Sigmoid colon (tissue), 7 donors: ENCODE results near the gene B4GALT2. TPM values are rescaled to one million over a fixed set of nuclear protein-coding genes. Genes with fewer than 3 reads are reported as not detected.

Experiments
- DNase-seq: peaks from one replicate; pipeline ENCODE4 v3.0.0-alpha.2; 2019
- H3K27ac ChIP-seq, 4 donors: fragments of 200-600 bp; sonication (generic); one replicate each; pipeline ENCODE4 v1.5.1; 2016 to 2019; ENCODE audit warnings: mild to moderate bottlenecking in 1 of 4
- H3K27me3 ChIP-seq, 3 donors: fragments of 200-600 bp; sonication (generic); one replicate each; pipeline ENCODE4 v1.5.1; 2019; ENCODE audit warnings: mild to moderate bottlenecking in 1 of 3
- H3K36me3 ChIP-seq, 4 donors: fragments of 200-600 bp; sonication (generic); one replicate each; pipeline ENCODE4 v1.5.1; 2016 to 2019
- H3K4me1 ChIP-seq, 4 donors: fragments of 200-600 bp; sonication (generic); one replicate each; pipeline ENCODE4 v1.5.1; 2017 to 2019
- H3K4me3 ChIP-seq, 4 donors: fragments of 200-600 bp; sonication (generic); one replicate each; pipeline ENCODE4 v1.5.1; 2017 to 2019; ENCODE audit warnings: mild to moderate bottlenecking in 2 of 4, moderate library complexity in 1 of 4
- H3K9me3 ChIP-seq, 4 donors: fragments of 200-600 bp in 3 of 4; sonication (generic) in 3 of 4; one replicate each; pipeline versions ENCODE4 v1.5.1 to v1.6.1; 2013 to 2019
- CTCF ChIP-seq, 4 experiments: fragments of 450-650 bp in 3 of 4; fragments of 200-600 bp in 1 of 4; IDR thresholded peaks; one replicate each; pipeline ENCODE4 v1.5.1; 2016 to 2019; ENCODE audit warnings: antibody characterized with exemption in 4 of 4, mild to moderate bottlenecking in 3 of 4, moderate library complexity in 2 of 4
- EP300 ChIP-seq, 4 donors: sonication (generic); formaldehyde crosslinking; IDR thresholded peaks; one replicate each; pipeline ENCODE4 v1.6.1; 2017; ENCODE audit warnings: antibody characterized with exemption in 4 of 4
- POLR2A ChIP-seq, 2 donors: fragments of 450-650 bp; IDR thresholded peaks; one replicate each; pipeline ENCODE4 v1.6.1; 2016; ENCODE audit warnings: antibody characterized with exemption in 2 of 2, mild to moderate bottlenecking in 2 of 2, moderate library complexity in 2 of 2
- POLR2AphosphoS5 ChIP-seq, 4 donors: sonication (generic); formaldehyde crosslinking; IDR thresholded peaks; one replicate each; pipeline ENCODE4 v1.6.1; 2017; ENCODE audit warnings: antibody characterized with exemption in 4 of 4
- WGBS, 2 donors: extraction: QIAGEN DNeasy Blood & Tissue Kit; methylation state at CpG; one replicate each; pipeline ENCODE4 v1.1.7; 2013; 5-methylcytosine and 5-hydroxymethylcytosine counted together
- intact Hi-C: fragments of 100-400 bp; cut with DNase I; formaldehyde crosslinking; loops from one replicate; pipeline ENCODE4 v1.15.1; 2023
- polyA plus RNA-seq, 3 donors: library from polyadenylated mRNA; stranded (reverse); fragments of 200-250 nt; gene quantifications; one replicate each; pipeline ENCODE4 v1.2.3, GENCODE V29; 2013
- total RNA-seq, 4 donors: library from RNA; depleted of rRNA; stranded (reverse); fragments of >200 nt; gene quantifications; one replicate each; pipeline ENCODE4 v1.1.0, GENCODE V29; 2016
- donor health status: healthy with polysubstance abuse.
- donor health status: Bipolar disorder and iron deficiency.
- donor health status: healthy.

B4GALT2 gene
- total and polyA plus RNA-seq, 7 donors: 14.8 to 55.9 (median 32.0) TPM

GRCh38 chr1:44012404-44012803, 33.4 kb downstream of the B4GALT2 start:
- no peak for DNase-seq
- TF ChIP-seq POLR2AphosphoS5 (IDR thresholded peaks at IDR 0.05) (no peak), POLR2A (IDR thresholded peaks at IDR 0.05) (no peak), EP300 (IDR thresholded peaks at IDR 0.05) (no peak), CTCF (IDR thresholded peaks at IDR 0.05) (no peak)
- Histone ChIP-seq H3K4me3 (no peak overlapping the region), H3K36me3 (peaks cover 0 to 17% (median 0%) of the 10 kb centered on the region in 4 donors), H3K4me1 (no peaks in the 10 kb centered on the region), H3K9me3 (no peaks in the 10 kb centered on the region), H3K27me3 (no peaks in the 10 kb centered on the region), H3K27ac (no peak overlapping the region)
- intact Hi-C loops: no loop called here
- 55 to 72% methylated on average over 2 of the region's 2 CpGs for WGBS, 2 donors

- TF ChIP-seq CTCF (IDR thresholded peaks at IDR 0.05): no peak
- no peak for TF ChIP-seq POLR2A (IDR thresholded peaks at IDR 0.05)
- TF ChIP-seq EP300 (IDR thresholded peaks at IDR 0.05): no peak
- no peak for TF ChIP-seq POLR2AphosphoS5 (IDR thresholded peaks at IDR 0.05)
- DNase-seq: no peak
- Histone ChIP-seq H3K36me3 (peaks cover 0 to 18% (median 0%) of the 10 kb centered on the region in 4 donors), H3K4me1 (no peaks in the 10 kb centered on the region), H3K9me3 (no peaks in the 10 kb centered on the region), H3K27me3 (no peaks in the 10 kb centered on the region), H3K4me3 (no peak overlapping the region), H3K27ac (no peak overlapping the region)
- intact Hi-C loops: no loop called here
- WGBS, 2 donors: 49 to 82% methylated on average over 13 of the region's 13 CpGs
These were observed 34.1 kb downstream of the B4GALT2 start for GRCh38 chr1:44012941-44013609.

GRCh38 chr1:44013949-44014348, 34.9 kb downstream of the B4GALT2 start:
- Histone ChIP-seq H3K4me3 (no peak overlapping the region), H3K27ac (no peak overlapping the region), H3K36me3 (peaks cover 0 to 14% (median 0%) of the 10 kb centered on the region in 4 donors), H3K4me1 (no peaks in the 10 kb centered on the region), H3K9me3 (no peaks in the 10 kb centered on the region), H3K27me3 (no peaks in the 10 kb centered on the region)
- no peak for TF ChIP-seq CTCF (IDR thresholded peaks at IDR 0.05)
- TF ChIP-seq EP300 (IDR thresholded peaks at IDR 0.05): no peak
- no peak for TF ChIP-seq POLR2A (IDR thresholded peaks at IDR 0.05)
- TF ChIP-seq POLR2AphosphoS5 (IDR thresholded peaks at IDR 0.05): no peak
- intact Hi-C loops: no loop called here
- no peak for DNase-seq
- WGBS, 2 donors: 89 to 90% methylated on average over 5 of the region's 5 CpGs

- TF ChIP-seq CTCF (IDR thresholded peaks at IDR 0.05) (no peak), EP300 (IDR thresholded peaks at IDR 0.05) (no peak), POLR2A (IDR thresholded peaks at IDR 0.05) (no peak), POLR2AphosphoS5 (IDR thresholded peaks at IDR 0.05) (no peak)
- Histone ChIP-seq H3K27ac (peak overlapping the region in 1 of 4 donors; percentile 24), H3K36me3 (peaks cover 0 to 13% (median 0%) of the 10 kb centered on the region in 4 donors), H3K4me1 (no peaks in the 10 kb centered on the region), H3K4me3 (no peak overlapping the region), H3K9me3 (no peaks in the 10 kb centered on the region), H3K27me3 (no peaks in the 10 kb centered on the region)
- 73 to 82% methylated on average over 8 of the region's 8 CpGs for WGBS, 2 donors
- intact Hi-C loops: no loop called here
- DNase-seq: no peak
These were observed 35.5 kb downstream of the B4GALT2 start for GRCh38 chr1:44014365-44015104.
